Measurements from ENCODE around the gene TM4SF1.
"Not testable (repeated sequence)": the region's sequence is repeated elsewhere in the genome, so short reads cannot be mapped to it uniquely, and the experiment has no call there.

Gene TM4SF1

GRCh38 chr3:149393345-149394160, 16.1 kb upstream of the TM4SF1 start:
- peak; percentile 50 for DNase-seq

GRCh38 chr3:149391960-149392359, 14.5 kb upstream of the TM4SF1 start:
- DNase-seq: no peak

- no peak for DNase-seq
These were observed 13.3 kb upstream of the TM4SF1 start for GRCh38 chr3:149390772-149391212.

- DNase-seq: no peak
These were observed 12.8 kb upstream of the TM4SF1 start for GRCh38 chr3:149390294-149390693.

- DNase-seq: no peak
These were observed 11.3 kb upstream of the TM4SF1 start for GRCh38 chr3:149388531-149389417.

- no peak for DNase-seq
These were observed 10.6 kb upstream of the TM4SF1 start for GRCh38 chr3:149388001-149388440.

GRCh38 chr3:149386299-149386606, 8.8 kb upstream of the TM4SF1 start:
- no peak for DNase-seq

GRCh38 chr3:149385617-149386298, 8.3 kb upstream of the TM4SF1 start:
- DNase-seq: no peak

GRCh38 chr3:149384911-149385321, 7.5 kb upstream of the TM4SF1 start:
- DNase-seq: no peak

- DNase-seq: peak; percentile 5
These were observed 6.7 kb upstream of the TM4SF1 start for GRCh38 chr3:149384167-149384566.

- no peak for DNase-seq
These were observed 6.3 kb upstream of the TM4SF1 start for GRCh38 chr3:149383703-149384102.

GRCh38 chr3:149382518-149382917, 5.1 kb upstream of the TM4SF1 start:
- DNase-seq: no peak

GRCh38 chr3:149382101-149382467, 4.6 kb upstream of the TM4SF1 start:
- DNase-seq: no peak

GRCh38 chr3:149381173-149382100, 4.0 kb upstream of the TM4SF1 start:
- no peak for DNase-seq

GRCh38 chr3:149380220-149380619, 2.8 kb upstream of the TM4SF1 start:
- not testable (repeated sequence) for DNase-seq

- no peak for DNase-seq
These were observed 1.2 kb upstream of the TM4SF1 start for GRCh38 chr3:149378478-149379309.

GRCh38 chr3:149376718-149377407, 586 bp downstream of the TM4SF1 start:
- DNase-seq: no peak

- DNase-seq: no peak
These were observed 1.8 kb downstream of the TM4SF1 start for GRCh38 chr3:149375501-149376196.

- DNase-seq: no peak
These were observed 2.5 kb downstream of the TM4SF1 start for GRCh38 chr3:149374793-149375500.
